ENCODE data around the gene OSGEP.

DNA sequence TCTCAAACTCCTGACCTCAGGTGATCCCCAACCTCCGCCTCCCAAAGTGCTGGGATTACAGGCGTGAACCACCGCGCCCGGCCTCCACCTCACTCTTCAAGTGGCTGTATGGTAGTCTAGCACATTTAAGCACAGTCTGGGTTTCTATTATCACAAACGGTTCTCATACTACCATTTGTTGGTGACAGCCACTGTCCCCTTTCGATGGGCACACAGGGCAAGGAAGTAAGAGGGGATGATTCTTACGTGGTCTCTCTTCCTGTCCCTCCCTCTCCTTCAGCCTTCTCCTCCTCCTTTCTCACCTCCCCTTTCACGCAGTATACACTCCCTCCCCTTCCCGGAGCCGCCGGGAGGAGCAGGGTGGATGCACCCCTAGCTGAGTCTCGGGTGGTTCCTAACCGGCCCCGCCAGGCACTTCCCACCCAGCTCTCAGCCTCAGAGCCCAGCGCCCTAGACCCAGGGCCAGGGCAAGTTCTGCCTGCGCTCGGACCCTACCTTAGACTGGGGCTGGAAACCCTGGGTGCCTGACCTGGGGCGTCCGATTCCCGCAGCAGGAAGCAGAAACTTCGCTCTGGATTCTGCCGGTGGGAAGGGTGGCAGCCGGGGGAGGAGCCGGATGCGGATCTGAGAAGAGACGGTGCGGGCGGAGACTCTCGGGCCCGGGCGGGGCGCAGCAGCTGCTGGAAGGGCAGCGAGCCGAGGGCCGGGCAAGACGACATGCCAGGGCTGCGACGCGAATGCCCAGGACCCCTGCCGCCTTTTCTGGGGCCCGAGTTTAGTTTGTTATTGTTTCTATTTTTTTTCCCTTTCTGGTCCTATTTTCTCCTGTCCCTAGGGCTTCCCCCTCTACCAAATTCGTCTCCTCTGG, 41.5 kb downstream of the OSGEP start, which contains the start of gene TEP1:
- TF ChIP-seq, protein P1, sequence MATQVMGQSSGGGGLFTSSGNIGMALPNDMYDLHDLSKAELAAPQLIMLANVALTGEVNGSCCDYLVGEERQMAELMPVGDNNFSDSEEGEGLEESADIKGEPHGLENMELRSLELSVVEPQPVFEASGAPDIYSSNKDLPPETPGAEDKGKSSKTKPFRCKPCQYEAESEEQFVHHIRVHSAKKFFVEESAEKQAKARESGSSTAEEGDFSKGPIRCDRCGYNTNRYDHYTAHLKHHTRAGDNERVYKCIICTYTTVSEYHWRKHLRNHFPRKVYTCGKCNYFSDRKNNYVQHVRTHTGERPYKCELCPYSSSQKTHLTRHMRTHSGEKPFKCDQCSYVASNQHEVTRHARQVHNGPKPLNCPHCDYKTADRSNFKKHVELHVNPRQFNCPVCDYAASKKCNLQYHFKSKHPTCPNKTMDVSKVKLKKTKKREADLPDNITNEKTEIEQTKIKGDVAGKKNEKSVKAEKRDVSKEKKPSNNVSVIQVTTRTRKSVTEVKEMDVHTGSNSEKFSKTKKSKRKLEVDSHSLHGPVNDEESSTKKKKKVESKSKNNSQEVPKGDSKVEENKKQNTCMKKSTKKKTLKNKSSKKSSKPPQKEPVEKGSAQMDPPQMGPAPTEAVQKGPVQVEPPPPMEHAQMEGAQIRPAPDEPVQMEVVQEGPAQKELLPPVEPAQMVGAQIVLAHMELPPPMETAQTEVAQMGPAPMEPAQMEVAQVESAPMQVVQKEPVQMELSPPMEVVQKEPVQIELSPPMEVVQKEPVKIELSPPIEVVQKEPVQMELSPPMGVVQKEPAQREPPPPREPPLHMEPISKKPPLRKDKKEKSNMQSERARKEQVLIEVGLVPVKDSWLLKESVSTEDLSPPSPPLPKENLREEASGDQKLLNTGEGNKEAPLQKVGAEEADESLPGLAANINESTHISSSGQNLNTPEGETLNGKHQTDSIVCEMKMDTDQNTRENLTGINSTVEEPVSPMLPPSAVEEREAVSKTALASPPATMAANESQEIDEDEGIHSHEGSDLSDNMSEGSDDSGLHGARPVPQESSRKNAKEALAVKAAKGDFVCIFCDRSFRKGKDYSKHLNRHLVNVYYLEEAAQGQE (IDR thresholded peaks at IDR 0.05; ENCODE audit: low read depth), result no peak
- no peak for TF ChIP-seq RAD21 (IDR thresholded peaks at IDR 0.05; ENCODE audit: low read depth)
- TF ChIP-seq CEBPB (IDR thresholded peaks at IDR 0.05), result no peak
- TF ChIP-seq, protein P2, sequence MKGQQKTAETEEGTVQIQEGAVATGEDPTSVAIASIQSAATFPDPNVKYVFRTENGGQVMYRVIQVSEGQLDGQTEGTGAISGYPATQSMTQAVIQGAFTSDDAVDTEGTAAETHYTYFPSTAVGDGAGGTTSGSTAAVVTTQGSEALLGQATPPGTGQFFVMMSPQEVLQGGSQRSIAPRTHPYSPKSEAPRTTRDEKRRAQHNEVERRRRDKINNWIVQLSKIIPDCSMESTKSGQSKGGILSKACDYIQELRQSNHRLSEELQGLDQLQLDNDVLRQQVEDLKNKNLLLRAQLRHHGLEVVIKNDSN (IDR thresholded peaks at IDR 0.05), result no peak
- TF ChIP-seq EP300 (IDR thresholded peaks at IDR 0.05; ENCODE audit: borderline replicate concordance), result no peak
- TF ChIP-seq NFIC (IDR thresholded peaks at IDR 0.05), result no peak
- no peak for TF ChIP-seq CREB1 (IDR thresholded peaks at IDR 0.05; ENCODE audit: low read depth)
- TF ChIP-seq TAF1 (IDR thresholded peaks at IDR 0.05; ENCODE audit: low read depth), result peak; percentile 68
- TF ChIP-seq, protein P3, sequence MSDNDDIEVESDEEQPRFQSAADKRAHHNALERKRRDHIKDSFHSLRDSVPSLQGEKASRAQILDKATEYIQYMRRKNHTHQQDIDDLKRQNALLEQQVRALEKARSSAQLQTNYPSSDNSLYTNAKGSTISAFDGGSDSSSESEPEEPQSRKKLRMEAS (IDR thresholded peaks at IDR 0.05), result no peak; the same call in none of the 2 replicates
- no peak for TF ChIP-seq TEAD4 (IDR thresholded peaks at IDR 0.05)
- TF ChIP-seq YY1 (IDR thresholded peaks at IDR 0.05; ENCODE audit: low read depth), result no peak
- TF ChIP-seq ZBTB7A (IDR thresholded peaks at IDR 0.05; ENCODE audit: low read depth), result 0 out of 2 replicates have a peak, but pooled peaks have one; percentile 36
